HCT116 (cell line): ENCODE data around the gene CDK5RAP2. TPM values are rescaled to one million over a fixed set of nuclear protein-coding genes. Genes with fewer than 3 reads are reported as not detected.

Experiments used
- ATAC-seq: fragments of 200-7000 bp; cut with Tn5 transposase; 2 replicates; pipeline ENCODE4 v1.9.1; 2020; ENCODE audit warnings: mild to moderate bottlenecking, moderate library complexity
- BruUV-seq: library from RNA; stranded (reverse); fragments of 400-500 nt; replicated peaks from 2 replicates; lab custom pipeline; 2021; lab: Mats Ljungman, UMichigan
- CTCF ChIA-PET: fragments of 300-600 bp; sonication (Branson Sonifier 250); formaldehyde crosslinking; loops from one replicate; lab custom pipeline; 2021; ENCODE audit warnings: antibody characterized with exemption; lab: Charles Lee
- POLR2A ChIA-PET: fragments of 300-600, 350-600 bp; sonication (Branson Sonifier 250); formaldehyde crosslinking; loops from one replicate; lab custom pipeline; 2021; ENCODE audit warnings: antibody characterized with exemption; lab: Charles Lee
- RAD21 ChIA-PET, 2 experiments: fragments of 300-600 bp; sonication (Branson Sonifier 250); formaldehyde crosslinking; loops; one replicate each; lab custom pipeline; 2023; ENCODE audit warnings: low total read pairs in 2 of 2; ENCODE audit not compliant: uncharacterized antibody in 2 of 2, unreplicated experiment in 2 of 2, low non-redundant PET in 1 of 2; lab: Charles Lee
- DNase-seq: peaks from one replicate; pipeline ENCODE4 v3.0.0-alpha.2; 2010; ENCODE audit warnings: low read depth, low spot score
- H2AFZ ChIP-seq: fragments of 200-600 bp; shearing (Covaris generic), sonication (generic); 2 replicates; pipeline ENCODE4 v1.6.1; 2017; ENCODE audit warnings: low read depth, mixed run types, mixed read lengths, antibody characterized with exemption, low read length; ENCODE audit not compliant: poor library complexity, severe bottlenecking
- H3K27ac ChIP-seq: 2 replicates; pipeline ENCODE4 v1.5.1; 2012; ENCODE audit warnings: low read depth, low read length
- H3K27me3 ChIP-seq: fragments of 200-600 bp; sonication (generic); 2 replicates; pipeline ENCODE4 v1.6.1; 2016; ENCODE audit warnings: mixed run types, low read length, mixed read lengths; ENCODE audit not compliant: insufficient read depth
- H3K36me3 ChIP-seq, 2 experiments: fragments of 200-500 bp in 1 of 2; fragments of 200-600 bp in 1 of 2; sonication (Bioruptor generic) in 1 of 2; sonication (generic) in 1 of 2; 2 replicates each; pipeline versions ENCODE4 v1.5.1 to v1.6.1; 2014 to 2016; ENCODE audit warnings: low read length in 2 of 2, inconsistent platforms in 1 of 2, mixed read lengths in 1 of 2, mixed run types in 1 of 2; ENCODE audit not compliant: insufficient read depth in 2 of 2, control insufficient read depth in 1 of 2
- H3K4me1 ChIP-seq, 2 experiments: fragments of 200-600 bp in 1 of 2; sonication (generic) in 1 of 2; 2 replicates each; pipeline versions ENCODE4 v1.5.1 to v1.6.1; 2012 to 2017; ENCODE audit warnings: low read length in 2 of 2, inconsistent platforms in 1 of 2, mild to moderate bottlenecking in 1 of 2, mixed read lengths in 1 of 2, mixed run types in 1 of 2, moderate library complexity in 1 of 2; ENCODE audit not compliant: insufficient read depth in 2 of 2, control insufficient read depth in 1 of 2
- H3K4me2 ChIP-seq: fragments of 200-600 bp; sonication (generic); 2 replicates; pipeline ENCODE4 v1.6.1; 2017; ENCODE audit warnings: mixed run types, low read length, mixed read lengths
- H3K4me3 ChIP-seq, 2 experiments: fragments of 200-600 bp in 1 of 2; sonication (generic) in 1 of 2; replicated peaks in 1 of 2; 2 replicates each; pipeline ENCODE4 v1.5.1; 2011 to 2016; ENCODE audit warnings: low read length in 2 of 2, control low read depth in 1 of 2, low read depth in 1 of 2, mild to moderate bottlenecking in 1 of 2, mixed read lengths in 1 of 2, mixed run types in 1 of 2
- H3K79me2 ChIP-seq: fragments of 200-600 bp; sonication (generic); 2 replicates; pipeline ENCODE4 v1.6.1; 2017; ENCODE audit warnings: mild to moderate bottlenecking, mixed run types, low read length, moderate library complexity, mixed read lengths; ENCODE audit not compliant: insufficient read depth
- H3K9ac ChIP-seq: fragments of 200-600 bp; sonication (generic); 2 replicates; pipeline ENCODE4 v1.6.1; 2016; ENCODE audit warnings: low read length, mixed read lengths
- H3K9me2 ChIP-seq: fragments of 200-600 bp; sonication (generic), shearing (Covaris generic); 2 replicates; pipeline ENCODE4 v1.6.1; 2017; ENCODE audit warnings: mixed run types, mild to moderate bottlenecking, moderate library complexity; ENCODE audit not compliant: insufficient read depth
- H3K9me3 ChIP-seq, 2 experiments: fragments of 200-500 bp in 1 of 2; fragments of 200-600 bp in 1 of 2; sonication (Bioruptor generic) in 1 of 2; sonication (generic) in 1 of 2; 2 replicates each; pipeline ENCODE4 v1.6.1; 2014 to 2017; ENCODE audit warnings: low read length in 2 of 2, mixed read lengths in 2 of 2, inconsistent platforms in 1 of 2, low read depth in 1 of 2, mild to moderate bottlenecking in 1 of 2, mixed run types in 1 of 2, moderate library complexity in 1 of 2; ENCODE audit not compliant: control insufficient read depth in 1 of 2, insufficient read depth in 1 of 2
- H4K20me1 ChIP-seq: fragments of 200-600 bp; sonication (generic), shearing (Covaris generic); 2 replicates; pipeline ENCODE4 v1.6.1; 2017; ENCODE audit warnings: mixed run types, mild to moderate bottlenecking, moderate library complexity; ENCODE audit not compliant: insufficient read depth
- CBX3 ChIP-seq: IDR thresholded peaks from 2 replicates; pipeline ENCODE4 v1.6.1; 2012; ENCODE audit warnings: low read depth
- CEBPB ChIP-seq: IDR thresholded peaks from 2 replicates; pipeline ENCODE4 v1.6.1; 2012; ENCODE audit warnings: low read depth
- EGR1 ChIP-seq: IDR thresholded peaks from 2 replicates; pipeline ENCODE4 v1.6.1; 2012; ENCODE audit warnings: low read depth
- EZH2phosphoT487 ChIP-seq: fragments of 200-600 bp; IDR thresholded peaks from 2 replicates; pipeline ENCODE4 v1.6.1; 2018; ENCODE audit warnings: antibody characterized with exemption, borderline replicate concordance
- JUND ChIP-seq: IDR thresholded peaks from 2 replicates; pipeline ENCODE4 v1.6.1; 2012
- POLR2A ChIP-seq: IDR thresholded peaks from 2 replicates; pipeline ENCODE4 v1.7.0; 2011; ENCODE audit warnings: borderline replicate concordance; ENCODE audit not compliant: insufficient read depth, insufficient read length; ENCODE audit errors: extremely low read depth
- POLR2AphosphoS5 ChIP-seq: IDR thresholded peaks from 2 replicates; pipeline ENCODE4 v1.6.1; 2011; ENCODE audit warnings: mild to moderate bottlenecking, low read depth, low read length, moderate library complexity
- RAD21 ChIP-seq: IDR thresholded peaks from 2 replicates; pipeline ENCODE4 v1.6.1; 2012; ENCODE audit warnings: low read depth, mild to moderate bottlenecking
- SIN3A ChIP-seq: IDR thresholded peaks from 2 replicates; pipeline ENCODE4 v1.6.1; 2012; ENCODE audit warnings: low read depth
- SP1 ChIP-seq: IDR thresholded peaks from 2 replicates; pipeline ENCODE4 v1.6.1; 2012; ENCODE audit warnings: low read depth
- TCF7L2 ChIP-seq: IDR thresholded peaks from 2 replicates; pipeline ENCODE4 v1.7.0; 2011; ENCODE audit warnings: borderline replicate concordance, inconsistent platforms; ENCODE audit not compliant: insufficient read depth, insufficient read length; ENCODE audit errors: extremely low read depth
- YY1 ChIP-seq: IDR thresholded peaks from 2 replicates; pipeline ENCODE4 v1.6.1; 2011; ENCODE audit warnings: low read length, low read depth, moderate library complexity, mild to moderate bottlenecking; ENCODE audit not compliant: insufficient replicate concordance; ENCODE audit errors: extremely low read depth
- ZFX ChIP-seq: fragments of 450-650 bp; IDR thresholded peaks from 2 replicates; pipeline ENCODE4 v1.6.1; 2017
- ZNF274 ChIP-seq: fragments of 200-500 bp; sonication (Bioruptor generic); IDR thresholded peaks from 2 replicates; pipeline ENCODE4 v1.6.1; 2014; ENCODE audit warnings: mild to moderate bottlenecking, low read depth, low read length, inconsistent platforms
- intact Hi-C: fragments of 100-400 bp; cut with micrococcal nuclease; formaldehyde crosslinking; loops from 2 replicates; pipeline ENCODE4 v1.10.0; 2022
- total RNA-seq: library from RNA; stranded (reverse); gene quantifications from one replicate; pipeline ENCODE4 v1.2.1, GENCODE V29; 2021; ENCODE audit not compliant: unreplicated experiment
- TF ChIP-seq, protein P1 (sequence below): IDR thresholded peaks from 2 replicates; pipeline ENCODE4 v1.6.1; 2012
- TF ChIP-seq, protein P2 (sequence below): IDR thresholded peaks from 2 replicates; pipeline ENCODE4 v1.6.1; 2012

The CDK5RAP2 gene
- total RNA-seq, 1 experiment from 2014 or later = 56.2 TPM

DNA sequence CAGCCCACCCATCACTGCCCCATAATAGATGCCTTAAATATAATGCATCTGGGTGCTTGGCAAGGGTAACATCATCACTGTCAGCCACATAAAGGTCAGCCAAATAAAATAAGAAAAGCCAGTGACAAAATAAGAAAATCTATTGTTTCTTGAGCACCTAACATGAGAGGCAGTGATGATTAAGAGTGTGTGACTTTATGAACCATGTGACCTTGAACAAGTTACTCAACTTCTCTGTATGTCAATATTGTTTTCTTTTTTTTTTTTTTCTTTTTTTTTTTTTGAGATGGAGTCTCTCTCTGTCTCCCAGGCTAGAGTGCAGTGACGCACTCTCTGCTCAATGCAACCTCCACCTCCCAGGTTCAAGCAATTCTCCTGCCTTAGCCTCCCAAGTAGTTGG, 98.7 kb downstream of the CDK5RAP2 start:
- H3K9ac ChIP-seq = no peak overlapping the region
- no peaks in the 10 kb centered on the region for H3K4me1 ChIP-seq
- no peak overlapping the region for H2AFZ ChIP-seq
- CTCF ChIA-PET = interaction anchor here (0.7 kb wide), 1 partner anchor 44 kb away, joined by 5 read pairs; no protein-coding TSS in a partner anchor
- intact Hi-C loops = no loop called here
- no peak overlapping the region for H3K27ac ChIP-seq
- POLR2A ChIA-PET = no interaction called here
- no peak for TF ChIP-seq EGR1
- no peak for TF ChIP-seq CBX3
- no peak for TF ChIP-seq YY1
- TF ChIP-seq, protein P1, sequence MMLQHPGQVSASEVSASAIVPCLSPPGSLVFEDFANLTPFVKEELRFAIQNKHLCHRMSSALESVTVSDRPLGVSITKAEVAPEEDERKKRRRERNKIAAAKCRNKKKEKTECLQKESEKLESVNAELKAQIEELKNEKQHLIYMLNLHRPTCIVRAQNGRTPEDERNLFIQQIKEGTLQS = no peak
- no peak for TF ChIP-seq CEBPB
- TF ChIP-seq RAD21 = no peak
- no peak for TF ChIP-seq EZH2phosphoT487
- no peak for TF ChIP-seq SP1
- TF ChIP-seq, protein P2, sequence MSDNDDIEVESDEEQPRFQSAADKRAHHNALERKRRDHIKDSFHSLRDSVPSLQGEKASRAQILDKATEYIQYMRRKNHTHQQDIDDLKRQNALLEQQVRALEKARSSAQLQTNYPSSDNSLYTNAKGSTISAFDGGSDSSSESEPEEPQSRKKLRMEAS = no peak
- no peak for TF ChIP-seq JUND
- TF ChIP-seq ZFX = no peak
- no peak for TF ChIP-seq POLR2A
- TF ChIP-seq TCF7L2 = no peak
- no peak overlapping the region for H3K4me2 ChIP-seq
- H4K20me1 ChIP-seq = no peaks in the 10 kb centered on the region
- DNase-seq (no peak), ATAC-seq (no peak)
- H3K27me3 ChIP-seq = no peaks in the 10 kb centered on the region
- H3K36me3 ChIP-seq = peaks cover 9 to 14% of the 10 kb centered on the region in 2 experiments
- RAD21 ChIA-PET = no interaction called here
- BruUV-seq = no TSS peak
- H3K79me2 ChIP-seq = no peaks in the 10 kb centered on the region
- no peak overlapping the region for H3K4me3 ChIP-seq
- H3K9me3 ChIP-seq = no peaks in the 10 kb centered on the region
- H3K9me2 ChIP-seq = no peaks in the 10 kb centered on the region

DNA sequence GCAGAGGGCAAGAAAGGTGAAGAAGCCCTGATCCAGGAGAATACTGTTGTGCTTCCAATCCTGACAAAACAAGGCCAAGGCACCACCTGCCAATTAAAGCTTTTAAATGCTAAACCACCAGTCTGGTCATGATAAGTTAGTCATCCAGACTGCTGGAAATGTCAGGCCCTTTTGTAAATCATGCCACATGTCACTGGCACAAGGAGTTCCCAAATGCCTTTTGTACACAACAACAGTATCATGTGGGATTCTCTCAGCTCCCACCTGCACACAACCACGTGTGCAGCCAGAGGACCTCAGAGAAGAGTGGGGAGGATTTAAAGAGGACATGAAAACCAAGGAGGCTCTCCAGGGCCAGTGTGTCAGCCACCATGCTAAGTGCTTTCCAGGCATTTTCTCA, 99.3 kb downstream of the CDK5RAP2 start:
- no peaks in the 10 kb centered on the region for H3K4me1 ChIP-seq
- TF ChIP-seq, protein P2 = no peak
- no peak for TF ChIP-seq CEBPB
- no peak for TF ChIP-seq RAD21
- TF ChIP-seq SIN3A = no peak
- no peak for TF ChIP-seq ZNF274
- no peak for TF ChIP-seq ZFX
- no peak for TF ChIP-seq POLR2AphosphoS5
- TF ChIP-seq, protein P1 = no peak
- no peaks in the 10 kb centered on the region for H4K20me1 ChIP-seq
- no peaks in the 10 kb centered on the region for H3K9me2 ChIP-seq
- no peaks in the 10 kb centered on the region for H3K9me3 ChIP-seq
- H3K9ac ChIP-seq = no peak overlapping the region
- H3K27me3 ChIP-seq = no peaks in the 10 kb centered on the region
- no peaks in the 10 kb centered on the region for H3K79me2 ChIP-seq
- RAD21 ChIA-PET = no interaction called here
- H3K4me3 ChIP-seq = no peak overlapping the region
- H3K36me3 ChIP-seq = peaks cover 7 to 14% of the 10 kb centered on the region in 2 experiments
- intact Hi-C loops = no loop called here
- ATAC-seq (no peak), DNase-seq (no peak)
- no TSS peak for BruUV-seq
- H3K4me2 ChIP-seq = no peak overlapping the region
- POLR2A ChIA-PET = no interaction called here
- H2AFZ ChIP-seq = no peak overlapping the region
- no peak overlapping the region for H3K27ac ChIP-seq
- CTCF ChIA-PET = no interaction called here
